Caco-2 (cell line): Measurements from ENCODE around the gene IL31RA. TPM values are rescaled to one million over a fixed set of nuclear protein-coding genes. Genes with fewer than 3 reads are reported as not detected.

Source experiments
- BruUV-seq: library from RNA; stranded (reverse); fragments of 400-500 nt; replicated peaks from 2 replicates; lab custom pipeline; 2021; lab: Mats Ljungman, UMichigan
- CTCF ChIA-PET: fragments of 300-600 bp; sonication (Branson Sonifier 250); formaldehyde crosslinking; loops from one replicate; lab custom pipeline; 2022; ENCODE audit warnings: antibody characterized with exemption; lab: Charles Lee
- POLR2A ChIA-PET: fragments of 300-600 bp; sonication (Branson Sonifier 250); formaldehyde crosslinking; loops from one replicate; lab custom pipeline; 2022; ENCODE audit warnings: antibody characterized with exemption; lab: Charles Lee
- DNase-seq, 2 experiments: peaks; one replicate each; pipeline versions ENCODE4 v3.0.0 to v3.0.0-alpha.2; 2020 to 2022
- H3K27me3 ChIP-seq: replicated peaks from 2 replicates; pipeline ENCODE4 v1.6.0; 2011; ENCODE audit warnings: low read length; ENCODE audit not compliant: control insufficient read depth, insufficient read depth
- H3K36me3 ChIP-seq: 2 replicates; pipeline ENCODE4 v1.5.1; 2011; ENCODE audit warnings: low read length; ENCODE audit not compliant: control insufficient read depth, insufficient read depth
- H3K4me1 ChIP-seq: fragments of 250-450 bp; sonication (Bioruptor Pico); 2 replicates; pipeline ENCODE4 v1.5.1; 2020; ENCODE audit warnings: mild to moderate bottlenecking
- H3K4me3 ChIP-seq: 2 replicates; pipeline ENCODE4 v1.5.1; 2011; ENCODE audit warnings: low read depth, mild to moderate bottlenecking, control low read depth, low read length
- H3K9me3 ChIP-seq: fragments of 250-450 bp; sonication (Bioruptor Pico); 2 replicates; pipeline ENCODE4 v1.5.1; 2020; ENCODE audit warnings: mild to moderate bottlenecking, moderate library complexity
- H3K27ac Mint-ChIP-seq: one replicate; pipeline ENCODE4 v1.8.0; 2022; ENCODE audit warnings: mixed read lengths; ENCODE audit not compliant: unreplicated experiment
- H3K27me3 Mint-ChIP-seq: one replicate; pipeline ENCODE4 v1.8.0; 2022; ENCODE audit warnings: mixed read lengths; ENCODE audit not compliant: insufficient read depth, unreplicated experiment
- H3K36me3 Mint-ChIP-seq: one replicate; pipeline ENCODE4 v1.8.0; 2022; ENCODE audit warnings: mild to moderate bottlenecking, mixed read lengths; ENCODE audit not compliant: insufficient read depth, unreplicated experiment
- H3K4me1 Mint-ChIP-seq: one replicate; pipeline ENCODE4 v1.8.0; 2022; ENCODE audit warnings: low read depth, mixed read lengths; ENCODE audit not compliant: unreplicated experiment
- H3K4me3 Mint-ChIP-seq: one replicate; pipeline ENCODE4 v1.8.0; 2022; ENCODE audit warnings: mild to moderate bottlenecking, moderate library complexity, mixed read lengths; ENCODE audit not compliant: unreplicated experiment
- H3K9me3 Mint-ChIP-seq: one replicate; pipeline ENCODE4 v1.8.0; 2022; ENCODE audit warnings: mixed read lengths; ENCODE audit not compliant: unreplicated experiment
- CTCF ChIP-seq, 2 experiments: fragments of 200-600 bp in 1 of 2; IDR thresholded peaks; 1 replicate in 1 of 2; 2 replicates in 1 of 2; pipeline versions ENCODE4 v1.5.1 to v1.8.0; 2011 to 2022; ENCODE audit warnings: antibody characterized with exemption in 1 of 2, control low read depth in 1 of 2, inconsistent platforms in 1 of 2, low read depth in 1 of 2, low read length in 1 of 2, mild to moderate bottlenecking in 1 of 2, moderate library complexity in 1 of 2; ENCODE audit not compliant: insufficient read depth in 1 of 2, severe bottlenecking in 1 of 2, unreplicated experiment in 1 of 2
- intact Hi-C: fragments of 100-400 bp; cut with micrococcal nuclease; formaldehyde crosslinking; loops from one replicate; pipeline ENCODE4 v1.10.0; 2022; ENCODE audit not compliant: unreplicated experiment
- total RNA-seq: library from RNA; stranded (reverse); gene quantifications from 2 replicates; pipeline ENCODE4 v1.2.3, GENCODE V29; 2022

Gene IL31RA
- total RNA-seq, 1 experiment from 2014 or later = not detected

DNA sequence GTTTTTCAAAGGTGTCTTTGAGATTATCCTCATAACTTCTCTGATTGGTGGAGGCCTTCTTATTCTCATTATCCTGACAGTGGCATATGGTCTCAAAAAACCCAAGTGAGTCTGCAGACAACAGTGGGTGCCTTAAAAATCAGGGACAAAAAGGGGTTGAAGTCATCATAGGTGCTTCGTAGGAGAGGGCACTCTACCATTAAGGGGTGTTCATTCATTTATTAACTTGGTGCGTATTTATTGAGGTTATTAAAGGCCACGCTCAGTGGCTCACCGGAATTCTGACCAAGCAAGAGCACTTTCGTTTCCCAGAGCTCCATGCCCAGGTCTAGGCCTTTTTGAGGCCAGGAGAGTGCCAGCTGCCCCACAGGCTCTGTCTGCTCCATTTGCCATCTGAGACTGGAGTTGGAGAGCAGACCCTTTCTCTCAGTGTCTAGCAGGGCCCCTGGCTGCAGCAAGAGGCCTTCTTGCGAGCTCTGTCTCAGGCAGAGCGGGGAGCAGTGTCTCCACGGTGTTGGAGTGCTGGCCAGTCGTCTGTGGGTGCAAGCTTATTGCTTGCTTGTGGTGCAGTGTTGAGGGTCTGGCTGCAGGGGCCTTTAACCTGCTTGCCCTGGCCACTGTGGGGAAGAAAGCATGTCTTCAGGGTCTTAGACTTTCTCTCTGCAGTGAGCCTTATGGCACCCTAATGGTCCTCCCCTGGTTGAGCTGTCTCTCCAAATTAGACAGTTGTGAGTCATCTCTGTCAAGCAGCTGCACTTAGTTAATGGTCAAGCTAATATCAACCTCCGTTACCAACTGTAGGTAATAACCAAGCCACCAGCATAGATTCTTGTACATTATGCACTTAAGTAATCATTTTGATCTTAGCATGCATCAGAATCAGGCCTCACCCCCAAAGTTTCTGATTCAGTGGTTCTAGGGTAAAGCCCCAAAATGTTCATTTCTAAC lies 62.6 kb downstream of the IL31RA start:
- ChIA-PET CTCF (no interaction called here), POLR2A (no interaction called here)
- H3K36me3 Mint-ChIP-seq = no peaks in the 10 kb centered on the region
- H3K27me3 ChIP-seq = no peaks in the 10 kb centered on the region
- intact Hi-C loops = no loop called here
- H3K4me1 Mint-ChIP-seq = peaks cover 32% of the 10 kb centered on the region
- TF ChIP-seq CTCF (IDR thresholded peaks at IDR 0.05; ENCODE audit: insufficient read depth in 1 of 2, low read depth in 1 of 2, low read length in 1 of 2, severe bottlenecking in 1 of 2, unreplicated experiment in 1 of 2) = no peak
- BruUV-seq = no TSS peak
- H3K27me3 Mint-ChIP-seq = no peaks in the 10 kb centered on the region
- H3K36me3 ChIP-seq = no peaks in the 10 kb centered on the region
- no peaks in the 10 kb centered on the region for H3K9me3 ChIP-seq
- no peak overlapping the region for H3K4me3 Mint-ChIP-seq
- H3K4me3 ChIP-seq = no peak overlapping the region
- no peak for DNase-seq
- no peaks in the 10 kb centered on the region for H3K9me3 Mint-ChIP-seq
- peak overlapping the region; percentile 7 for H3K27ac Mint-ChIP-seq
- peaks cover 34% of the 10 kb centered on the region for H3K4me1 ChIP-seq

GRCh38 chr5:55914971-55915370 lies 63.8 kb downstream of the IL31RA start:
- TF ChIP-seq CTCF (IDR thresholded peaks at IDR 0.05; ENCODE audit: insufficient read depth in 1 of 2, low read depth in 1 of 2, low read length in 1 of 2, severe bottlenecking in 1 of 2, unreplicated experiment in 1 of 2) = no peak
- Histone ChIP-seq H3K4me1 (peaks cover 47% of the 10 kb centered on the region), H3K4me3 (no peak overlapping the region), H3K27me3 (no peaks in the 10 kb centered on the region), H3K36me3 (no peaks in the 10 kb centered on the region), H3K9me3 (no peaks in the 10 kb centered on the region)
- H3K27me3 Mint-ChIP-seq = no peaks in the 10 kb centered on the region
- no peaks in the 10 kb centered on the region for H3K9me3 Mint-ChIP-seq
- ChIA-PET CTCF (no interaction called here), POLR2A (no interaction called here)
- intact Hi-C loops = no loop called here
- H3K4me1 Mint-ChIP-seq = peaks cover 43% of the 10 kb centered on the region
- no peaks in the 10 kb centered on the region for H3K36me3 Mint-ChIP-seq
- no peak overlapping the region for H3K4me3 Mint-ChIP-seq
- no TSS peak for BruUV-seq
- DNase-seq = no peak
- no peak overlapping the region for H3K27ac Mint-ChIP-seq

DNA sequence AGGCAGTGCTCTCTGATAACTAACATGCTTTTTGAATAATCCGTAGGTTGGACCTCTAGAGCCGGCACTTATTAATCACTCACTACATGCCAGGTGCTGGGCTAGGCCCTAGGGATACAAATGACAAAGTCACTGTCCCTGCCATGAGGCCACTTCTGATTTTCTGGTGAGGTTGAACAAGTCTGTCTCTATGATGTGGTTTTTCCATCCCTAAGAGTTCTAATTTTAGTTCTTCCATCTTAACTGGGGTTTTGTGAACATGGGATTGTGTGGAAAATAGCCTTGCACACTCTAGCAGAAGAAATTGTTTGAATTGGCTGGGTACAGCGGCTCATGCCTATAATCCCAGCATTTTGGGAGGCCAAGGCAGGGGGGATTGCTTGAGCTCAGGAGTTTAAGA lies 64.6 kb downstream of the IL31RA start:
- POLR2A ChIA-PET = no interaction called here
- H3K27ac Mint-ChIP-seq = no peak overlapping the region
- H3K27me3 Mint-ChIP-seq = no peaks in the 10 kb centered on the region
- no peaks in the 10 kb centered on the region for H3K36me3 Mint-ChIP-seq
- Histone ChIP-seq H3K9me3 (no peaks in the 10 kb centered on the region), H3K27me3 (no peaks in the 10 kb centered on the region), H3K4me3 (no peak overlapping the region), H3K36me3 (no peaks in the 10 kb centered on the region), H3K4me1 (peaks cover 55% of the 10 kb centered on the region)
- no peaks in the 10 kb centered on the region for H3K9me3 Mint-ChIP-seq
- no peak overlapping the region for H3K4me3 Mint-ChIP-seq
- intact Hi-C loops = no loop called here
- no peak for TF ChIP-seq CTCF (IDR thresholded peaks at IDR 0.05; ENCODE audit: insufficient read depth in 1 of 2, low read depth in 1 of 2, low read length in 1 of 2, severe bottlenecking in 1 of 2, unreplicated experiment in 1 of 2)
- no peak for DNase-seq
- CTCF ChIA-PET = interaction anchor here (1.3 kb wide), 1 partner anchor 20 kb away, joined by 3 read pairs; no protein-coding TSS in a partner anchor
- no TSS peak for BruUV-seq
- H3K4me1 Mint-ChIP-seq = peaks cover 46% of the 10 kb centered on the region
